ENCODE measurements around the gene RAP1GAP2. TPM values are rescaled to one million over a fixed set of nuclear protein-coding genes. Genes with fewer than 3 reads are reported as not detected.
A peak's percentile ranks its signal among the peaks of the same experiment; 100 is the strongest.

The RAP1GAP2 gene
- total RNA-seq, 2 donors from 2014 or later: 22.4 to 32.9 TPM

DNA sequence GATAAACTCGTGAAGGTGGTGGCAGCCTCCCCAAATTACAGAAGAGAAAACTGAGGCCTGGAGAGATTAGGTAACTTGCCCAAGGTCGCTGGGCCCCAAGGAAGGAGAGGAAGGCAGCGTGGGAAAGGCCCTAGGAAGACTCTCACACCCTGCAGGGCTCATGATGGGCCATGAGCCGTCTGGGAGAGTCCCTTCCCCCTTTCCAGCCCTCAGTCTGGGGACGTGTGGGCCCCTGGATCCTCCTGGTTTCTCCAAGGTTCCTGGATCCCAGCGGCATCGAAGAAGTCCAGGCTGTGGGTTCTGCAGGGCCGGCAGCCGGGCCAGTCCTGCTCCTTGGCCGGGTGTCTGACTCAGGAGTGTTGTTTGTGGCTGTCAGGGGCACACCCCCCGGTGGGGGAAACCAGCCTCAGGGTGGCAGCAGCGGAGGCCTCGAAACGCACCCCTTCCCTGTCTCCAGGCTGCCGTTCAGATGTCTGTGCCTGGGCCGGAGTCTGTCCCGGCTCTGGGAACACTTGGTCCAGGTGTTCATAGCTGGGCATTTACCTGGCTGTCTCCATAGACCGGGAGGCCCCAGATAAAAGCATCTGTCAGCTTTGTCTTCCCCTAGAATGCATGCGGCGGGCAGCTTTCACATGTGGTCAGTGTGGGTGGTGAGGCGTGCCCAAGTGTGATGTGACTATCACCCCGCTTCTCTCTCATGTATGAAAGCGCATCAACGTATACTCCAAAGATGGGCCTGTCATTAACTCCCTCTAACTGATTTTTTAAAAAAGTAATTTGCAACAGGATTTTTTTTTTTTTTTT, 3.7 kb upstream of the RAP1GAP2 start:
- Histone ChIP-seq H3K36me3 (no peaks in the 10 kb centered on the region), H3K27ac (no peak overlapping the region), H3K4me3 (no peak overlapping the region), H3K9me3 (no peaks in the 10 kb centered on the region), H3K4me1 (no peaks in the 10 kb centered on the region), H3K27me3 (no peaks in the 10 kb centered on the region)
- TF ChIP-seq, protein P1, sequence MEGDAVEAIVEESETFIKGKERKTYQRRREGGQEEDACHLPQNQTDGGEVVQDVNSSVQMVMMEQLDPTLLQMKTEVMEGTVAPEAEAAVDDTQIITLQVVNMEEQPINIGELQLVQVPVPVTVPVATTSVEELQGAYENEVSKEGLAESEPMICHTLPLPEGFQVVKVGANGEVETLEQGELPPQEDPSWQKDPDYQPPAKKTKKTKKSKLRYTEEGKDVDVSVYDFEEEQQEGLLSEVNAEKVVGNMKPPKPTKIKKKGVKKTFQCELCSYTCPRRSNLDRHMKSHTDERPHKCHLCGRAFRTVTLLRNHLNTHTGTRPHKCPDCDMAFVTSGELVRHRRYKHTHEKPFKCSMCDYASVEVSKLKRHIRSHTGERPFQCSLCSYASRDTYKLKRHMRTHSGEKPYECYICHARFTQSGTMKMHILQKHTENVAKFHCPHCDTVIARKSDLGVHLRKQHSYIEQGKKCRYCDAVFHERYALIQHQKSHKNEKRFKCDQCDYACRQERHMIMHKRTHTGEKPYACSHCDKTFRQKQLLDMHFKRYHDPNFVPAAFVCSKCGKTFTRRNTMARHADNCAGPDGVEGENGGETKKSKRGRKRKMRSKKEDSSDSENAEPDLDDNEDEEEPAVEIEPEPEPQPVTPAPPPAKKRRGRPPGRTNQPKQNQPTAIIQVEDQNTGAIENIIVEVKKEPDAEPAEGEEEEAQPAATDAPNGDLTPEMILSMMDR (IDR thresholded peaks at IDR 0.05): no peak
- DNase-seq (ENCODE audit: low spot score): no peak

- no peaks in the 10 kb centered on the region for H3K27me3 ChIP-seq
- TF ChIP-seq, protein P1 (IDR thresholded peaks at IDR 0.05): no peak
- no peak overlapping the region for H3K27ac ChIP-seq
Observed at GRCh38 chr17:2794111-2794803, 2.0 kb upstream of the RAP1GAP2 start.

GRCh38 chr17:2795441-2796163, 636 bp upstream of the RAP1GAP2 start:
- no peak for DNase-seq (ENCODE audit: low spot score)
- Histone ChIP-seq H3K27ac (no peak overlapping the region), H3K4me1 (peaks cover 0 to 19% of the 10 kb centered on the region in 2 donors), H3K9me3 (no peaks in the 10 kb centered on the region), H3K36me3 (no peaks in the 10 kb centered on the region), H3K27me3 (no peaks in the 10 kb centered on the region), H3K4me3 (peak overlapping the region in 1 of 2 donors; percentile 27)
- TF ChIP-seq, protein P1 (IDR thresholded peaks at IDR 0.05): no peak

More at GRCh38 chr17:2794111-2794803, 2.0 kb upstream of the RAP1GAP2 start:
- Histone ChIP-seq H3K4me1 (peaks cover 0 to 7% of the 10 kb centered on the region in 2 donors), H3K4me3 (no peak overlapping the region), H3K9me3 (no peaks in the 10 kb centered on the region), H3K36me3 (no peaks in the 10 kb centered on the region)
- no peak for DNase-seq (ENCODE audit: low spot score)

DNA sequence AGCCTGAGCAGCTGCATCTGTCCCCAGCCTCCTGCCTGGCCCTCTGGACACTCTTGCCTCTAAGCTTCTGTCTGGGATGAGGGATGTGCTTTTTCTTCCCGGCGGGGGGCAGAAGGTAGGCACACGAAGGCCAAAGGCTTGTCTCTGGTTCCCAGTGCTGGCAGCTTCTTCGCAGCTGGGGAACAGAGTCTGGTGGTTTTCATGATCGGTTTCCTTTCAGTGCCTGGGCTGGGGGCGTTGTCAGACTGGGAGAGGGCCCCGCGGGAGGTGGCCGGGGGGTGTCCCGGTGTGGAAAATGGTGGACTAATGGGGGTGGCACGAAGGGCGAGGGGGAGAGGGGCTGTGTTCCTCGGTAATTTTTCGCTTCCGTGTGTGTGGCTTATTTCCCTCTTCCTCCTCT, 988 bp downstream of the RAP1GAP2 start:
- Histone ChIP-seq H3K4me3 (peak overlapping the region in 1 of 2 donors; percentile 2), H3K9me3 (no peaks in the 10 kb centered on the region), H3K4me1 (peaks cover 0 to 19% of the 10 kb centered on the region in 2 donors), H3K36me3 (no peaks in the 10 kb centered on the region), H3K27me3 (no peaks in the 10 kb centered on the region), H3K27ac (no peak overlapping the region)
- DNase-seq (ENCODE audit: low spot score): no peak
- TF ChIP-seq, protein P1 (IDR thresholded peaks at IDR 0.05): no peak

GRCh38 chr17:2797637-2798036, 1.4 kb downstream of the RAP1GAP2 start:
- no peak for DNase-seq (ENCODE audit: low spot score)
- TF ChIP-seq, protein P1 (IDR thresholded peaks at IDR 0.05): no peak
- Histone ChIP-seq H3K9me3 (no peaks in the 10 kb centered on the region), H3K4me3 (peak overlapping the region in 1 of 2 donors; percentile 2), H3K27ac (no peak overlapping the region), H3K4me1 (peaks cover 0 to 19% of the 10 kb centered on the region in 2 donors), H3K27me3 (no peaks in the 10 kb centered on the region), H3K36me3 (no peaks in the 10 kb centered on the region)
